HG02610 (cell line): Measurements from ENCODE around the gene ZBTB8A.
"Not testable (repeated sequence)": the region's sequence is repeated elsewhere in the genome, so short reads cannot be mapped to it uniquely, and the experiment has no call there.

ENCODE experiments used
- ATAC-seq: cut with Tn5 transposase; IDR thresholded peaks from one replicate; pipeline ENCODE4 v1.9.1; 2021; ENCODE audit warnings: mild to moderate bottlenecking, moderate library complexity; ENCODE audit not compliant: unreplicated experiment

The ZBTB8A gene

DNA sequence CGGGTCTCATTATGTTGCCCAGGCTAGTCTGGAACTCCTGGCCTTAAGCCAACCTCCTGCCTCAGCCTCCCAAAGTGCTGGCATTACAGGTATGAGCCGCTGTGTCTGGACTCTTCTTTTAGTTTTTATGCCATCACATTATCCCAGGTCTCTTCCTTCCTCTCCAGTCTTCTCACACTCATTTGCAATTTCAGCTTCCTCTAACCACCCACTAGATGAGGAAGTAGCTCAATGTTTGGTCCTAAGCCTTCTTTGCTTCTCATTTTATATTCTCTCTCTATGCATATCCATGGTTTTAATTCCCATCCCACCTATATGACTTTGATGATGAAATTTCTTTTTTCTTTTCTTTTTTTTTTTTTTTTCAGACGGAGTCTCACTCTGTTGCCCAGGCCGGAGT, 3.1 kb upstream of the ZBTB8A start:
- no peak for ATAC-seq

DNA sequence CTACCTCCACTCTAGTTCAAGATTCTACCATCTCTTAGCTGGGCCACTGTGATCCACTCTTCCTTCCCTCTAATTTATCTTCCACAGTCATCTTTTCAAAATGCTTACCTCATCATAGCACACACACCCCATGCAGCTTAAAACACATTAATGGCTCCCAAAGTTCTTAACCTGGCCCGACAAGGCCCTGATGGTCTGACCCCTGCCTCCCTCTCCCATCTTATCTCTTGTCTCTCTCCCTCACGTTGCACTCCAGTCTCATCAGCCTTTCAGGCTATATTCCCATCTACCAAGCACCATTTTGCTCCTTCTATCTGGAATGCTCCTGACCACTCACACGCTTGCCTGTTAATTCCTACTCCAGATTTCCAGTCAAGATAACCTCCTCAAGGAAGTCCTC, 2.5 kb upstream of the ZBTB8A start:
- ATAC-seq = no peak

DNA sequence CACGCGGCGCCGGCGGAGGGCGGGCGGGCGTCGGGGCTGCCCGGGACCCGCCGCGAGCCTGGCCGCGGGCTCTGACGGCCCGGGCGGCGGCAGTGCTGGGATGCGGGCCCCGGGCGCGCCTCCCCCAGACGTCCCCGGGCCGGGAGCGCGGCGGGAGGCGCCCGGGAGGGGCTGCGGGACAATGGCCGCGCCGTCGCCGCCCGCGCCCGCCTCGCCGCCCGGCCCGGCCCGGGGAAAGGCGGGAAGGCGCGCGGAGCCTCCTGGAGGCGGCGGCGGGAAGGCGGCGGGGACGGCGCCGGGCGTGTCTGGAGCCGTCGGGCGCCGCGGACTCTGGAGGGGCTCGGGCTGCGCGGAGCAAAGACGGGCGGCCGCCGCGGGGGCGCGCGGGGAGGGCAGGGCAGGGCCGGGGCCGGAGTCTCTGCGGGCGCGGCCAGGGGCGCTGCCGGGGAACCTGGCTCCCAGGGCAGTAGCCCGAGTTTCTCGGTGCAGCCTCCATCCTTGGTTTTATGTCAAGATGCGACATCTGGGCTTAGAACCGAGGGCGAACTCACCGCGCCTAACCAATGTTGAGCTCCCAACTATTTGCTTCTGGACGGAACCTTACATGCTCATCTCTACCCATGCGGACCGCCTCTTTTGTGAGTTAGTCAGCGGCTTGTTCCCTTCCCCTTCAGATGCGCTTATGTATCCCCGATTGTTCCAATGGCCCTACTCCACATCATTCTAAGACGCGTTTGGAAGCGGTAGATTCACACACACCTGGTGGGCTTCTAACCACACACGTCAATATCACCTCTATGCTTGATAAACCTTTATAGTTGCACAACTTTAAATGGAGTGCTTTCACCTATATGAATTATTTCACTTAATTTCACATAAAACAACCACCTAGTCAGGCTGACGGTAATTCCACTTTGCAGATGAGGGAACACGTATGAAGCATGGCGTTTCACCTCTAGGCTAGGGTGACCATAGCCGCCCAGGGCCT, 651 bp downstream of the ZBTB8A start:
- no peak for ATAC-seq

DNA sequence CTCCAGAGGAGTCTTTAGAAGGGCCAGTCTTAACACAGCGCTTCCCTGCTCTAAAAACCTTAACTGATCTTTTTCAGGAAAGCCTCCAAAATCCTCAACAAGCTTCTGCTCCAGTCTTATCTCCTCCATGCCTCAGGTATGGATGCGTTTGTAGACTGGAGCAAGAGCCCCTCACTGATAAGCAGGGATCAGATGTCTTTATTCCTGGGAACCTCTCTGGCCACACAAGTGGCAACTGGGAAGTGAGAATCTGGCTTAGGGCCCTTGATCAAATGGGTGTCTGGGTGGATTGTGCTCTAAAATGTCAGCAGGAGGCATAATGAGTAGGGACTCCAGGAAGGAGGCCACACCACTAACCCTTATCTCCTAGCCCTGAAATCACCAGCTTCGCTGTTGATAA, 1.4 kb downstream of the ZBTB8A start:
- ATAC-seq = no peak

DNA sequence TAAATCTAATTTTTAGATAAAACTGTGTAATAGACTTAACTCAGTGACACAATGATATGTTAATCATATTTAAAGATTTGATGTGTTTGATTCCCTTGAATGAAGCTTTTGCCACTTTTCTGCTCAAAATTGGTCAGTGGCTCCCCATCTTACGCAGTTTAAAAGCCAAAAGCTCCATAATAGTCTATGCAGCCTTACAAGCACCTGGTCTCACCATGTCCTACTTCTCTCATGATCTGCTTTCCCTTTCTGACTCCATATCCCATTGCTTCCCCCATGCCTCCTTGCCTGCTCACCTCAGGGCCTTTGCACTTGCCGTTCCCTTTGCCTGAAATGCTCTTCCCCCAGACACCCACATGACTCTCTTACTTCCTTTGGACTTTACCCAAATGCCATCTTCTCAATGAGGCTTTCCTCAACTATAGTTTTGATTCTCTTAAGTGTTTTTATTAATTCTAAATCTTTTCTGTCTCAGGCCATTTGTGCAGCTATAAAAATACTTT, 1.9 kb downstream of the ZBTB8A start:
- no peak for ATAC-seq

DNA sequence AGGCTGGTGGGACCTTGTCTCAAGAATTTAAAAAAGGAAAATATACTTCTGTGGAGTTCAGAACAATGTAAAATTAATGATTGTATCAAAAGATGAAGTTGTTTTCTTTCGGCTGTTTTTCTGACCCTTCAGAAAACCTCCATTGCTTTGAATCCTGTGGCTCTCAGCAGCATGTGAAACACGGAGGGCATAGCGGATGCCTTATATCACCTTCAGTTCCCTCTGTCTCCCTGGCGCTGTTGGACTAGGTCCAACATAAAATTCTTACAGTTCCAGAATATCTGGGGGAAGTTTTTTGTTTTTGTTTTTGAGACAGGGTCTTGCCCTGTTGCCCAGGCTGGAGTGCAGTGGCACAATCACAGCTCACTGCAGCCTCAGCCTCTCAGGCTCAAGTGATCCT, 7.4 kb downstream of the ZBTB8A start:
- no peak for ATAC-seq

DNA sequence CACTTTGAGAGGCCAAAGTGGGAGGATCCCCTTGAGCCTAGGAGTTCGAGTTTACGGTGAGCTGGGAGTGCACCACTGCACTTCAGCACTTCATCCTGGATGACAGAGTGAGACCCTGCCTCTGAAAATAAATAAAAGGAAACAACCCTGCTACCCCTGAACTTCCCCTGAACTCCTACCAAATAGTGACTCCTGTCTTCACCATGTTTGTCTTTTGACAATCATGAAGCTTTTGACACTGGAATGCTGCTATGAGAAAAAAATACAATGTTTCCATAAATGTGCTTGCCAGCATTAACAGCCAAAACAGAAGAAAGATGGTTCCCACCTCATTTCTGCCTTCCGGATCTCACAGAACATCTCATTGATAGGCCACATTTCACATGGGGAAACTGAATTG, 10.4 kb downstream of the ZBTB8A start:
- no peak for ATAC-seq

DNA sequence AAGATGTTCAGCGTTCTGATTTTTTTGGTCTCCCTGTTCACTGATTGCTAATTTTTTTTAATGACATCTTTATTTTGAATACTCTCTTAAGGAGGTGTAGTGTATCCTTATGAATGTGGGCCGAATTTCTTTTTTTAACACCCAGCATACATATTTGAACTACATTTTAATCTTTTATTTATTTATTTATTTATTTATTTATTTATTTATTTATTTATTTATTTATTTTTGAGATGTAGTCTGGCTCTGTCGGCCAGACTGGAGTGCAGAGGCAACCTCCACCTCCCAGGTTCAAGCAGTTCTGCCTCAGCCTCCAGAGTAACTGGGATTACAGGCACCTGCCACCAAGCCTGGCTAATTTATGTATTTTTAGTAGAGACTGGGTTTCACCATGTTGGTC, 15.1 kb downstream of the ZBTB8A start:
- no peak for ATAC-seq

DNA sequence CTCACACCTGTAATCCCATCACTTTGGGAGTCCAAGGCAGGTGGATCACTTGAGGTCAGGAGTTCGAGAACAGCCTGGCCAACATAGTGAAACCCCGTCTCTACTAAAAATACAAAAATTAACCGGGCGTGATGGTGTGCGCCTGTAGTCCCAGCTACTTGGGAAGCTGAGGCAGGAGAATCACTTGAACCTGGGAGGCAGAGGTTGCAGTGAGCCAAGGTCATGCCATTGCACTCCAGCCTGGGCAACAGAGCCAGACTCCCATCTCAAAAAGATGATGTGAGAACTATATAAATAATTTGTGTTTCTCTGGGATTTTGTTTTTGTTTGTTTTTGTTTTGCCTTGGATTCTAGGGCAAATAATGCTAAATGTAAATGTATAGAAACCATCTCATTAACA, 17.8 kb downstream of the ZBTB8A start:
- ATAC-seq = not testable (repeated sequence)

DNA sequence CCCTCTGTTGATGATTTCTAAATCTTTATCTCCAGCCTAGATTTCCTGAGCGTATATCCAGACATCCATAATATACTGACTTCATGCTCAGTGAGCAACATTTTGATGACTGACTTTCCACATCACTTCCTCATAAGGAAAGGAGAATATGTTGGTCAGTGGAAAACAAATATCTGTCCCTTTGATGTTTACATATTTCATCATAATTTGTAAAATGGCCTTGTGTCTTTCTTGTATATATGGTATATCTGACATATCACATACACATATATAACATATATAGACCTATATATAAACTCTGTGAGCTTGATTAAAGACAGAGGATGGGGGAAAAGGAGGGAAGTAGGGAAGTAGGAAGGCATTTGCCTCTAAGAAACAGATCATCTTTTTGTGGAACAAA, 18.6 kb downstream of the ZBTB8A start:
- no peak for ATAC-seq

DNA sequence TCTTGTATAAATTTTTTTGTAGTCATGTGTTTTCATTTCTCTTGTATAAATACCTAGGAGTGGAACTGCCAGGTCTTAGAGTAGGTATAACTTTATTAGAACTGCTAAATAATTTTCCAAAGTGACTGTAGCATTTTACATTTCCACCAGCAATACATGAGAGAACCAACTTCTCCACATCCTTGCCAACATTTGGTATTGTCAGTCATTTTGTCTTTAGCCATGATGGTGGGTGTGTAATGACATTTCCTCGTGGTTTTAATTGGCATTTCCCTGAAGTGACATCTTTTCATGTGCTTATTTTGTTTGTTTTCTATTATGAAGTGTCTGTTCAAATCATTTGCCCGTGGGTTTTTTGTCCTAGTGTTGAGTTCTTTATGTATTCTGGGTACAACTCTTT, 29.7 kb downstream of the ZBTB8A start:
- no peak for ATAC-seq

DNA sequence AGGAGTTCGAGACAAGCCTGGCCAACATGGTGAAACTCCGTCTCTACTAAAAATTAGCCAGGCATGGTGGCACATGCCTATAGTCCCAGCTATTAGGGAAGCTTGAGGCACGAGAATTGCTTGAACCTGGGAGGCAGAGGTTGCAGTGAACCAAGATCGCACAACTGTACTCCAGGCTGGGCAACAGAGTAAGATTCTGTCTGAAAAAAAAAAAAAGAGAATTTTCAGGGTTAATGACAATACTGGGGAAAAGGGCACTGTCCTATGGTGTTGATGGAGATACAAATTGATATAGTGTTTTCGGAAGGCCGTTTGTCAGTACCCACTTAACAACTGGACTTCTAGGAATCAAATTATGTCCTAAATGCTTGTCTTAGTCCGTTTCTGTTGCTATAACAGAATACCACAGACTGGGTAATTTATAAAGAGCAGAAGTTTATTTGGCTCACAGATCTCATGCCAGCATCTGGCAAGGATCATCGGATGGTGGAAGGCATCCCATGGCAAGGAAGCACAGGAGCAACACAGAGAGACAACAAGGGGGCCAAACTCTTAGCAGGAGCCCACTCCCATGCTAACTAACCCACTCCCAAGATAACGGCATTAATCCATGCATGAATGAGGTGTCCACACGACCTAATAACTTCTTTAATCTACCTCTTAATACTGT, 41.3 kb downstream of the ZBTB8A start:
- ATAC-seq = no peak

DNA sequence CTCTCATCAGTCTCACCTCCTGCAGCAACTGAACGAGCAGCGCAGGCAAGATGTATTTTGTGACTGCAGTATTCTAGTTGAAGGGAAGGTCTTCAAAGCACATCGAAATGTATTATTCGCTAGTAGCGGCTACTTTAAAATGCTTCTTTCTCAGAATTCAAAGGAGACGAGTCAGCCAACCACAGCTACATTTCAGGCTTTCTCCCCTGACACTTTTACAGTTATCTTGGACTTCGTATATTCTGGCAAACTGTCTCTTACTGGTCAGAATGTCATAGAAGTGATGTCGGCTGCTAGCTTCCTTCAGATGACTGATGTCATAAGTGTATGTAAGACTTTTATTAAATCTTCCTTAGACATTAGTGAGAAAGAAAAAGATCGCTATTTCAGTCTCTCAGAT, 53.7 kb downstream of the ZBTB8A start:
- ATAC-seq = no peak

DNA sequence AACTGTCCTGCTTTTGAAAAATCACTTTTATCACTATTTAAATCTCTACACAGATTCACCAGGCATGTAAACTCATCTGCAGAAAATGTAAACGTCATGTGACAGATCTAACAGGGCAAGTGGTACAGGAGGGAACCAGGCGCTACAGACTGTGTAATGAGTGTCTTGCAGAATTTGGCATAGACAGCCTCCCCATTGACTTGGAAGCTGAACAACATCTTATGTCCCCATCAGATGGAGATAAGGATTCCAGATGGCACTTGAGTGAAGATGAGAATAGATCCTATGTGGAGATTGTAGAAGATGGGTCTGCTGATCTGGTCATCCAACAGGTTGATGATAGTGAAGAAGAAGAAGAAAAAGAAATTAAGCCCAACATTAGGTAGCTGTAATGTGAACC, 60.8 kb downstream of the ZBTB8A start:
- ATAC-seq = no peak

DNA sequence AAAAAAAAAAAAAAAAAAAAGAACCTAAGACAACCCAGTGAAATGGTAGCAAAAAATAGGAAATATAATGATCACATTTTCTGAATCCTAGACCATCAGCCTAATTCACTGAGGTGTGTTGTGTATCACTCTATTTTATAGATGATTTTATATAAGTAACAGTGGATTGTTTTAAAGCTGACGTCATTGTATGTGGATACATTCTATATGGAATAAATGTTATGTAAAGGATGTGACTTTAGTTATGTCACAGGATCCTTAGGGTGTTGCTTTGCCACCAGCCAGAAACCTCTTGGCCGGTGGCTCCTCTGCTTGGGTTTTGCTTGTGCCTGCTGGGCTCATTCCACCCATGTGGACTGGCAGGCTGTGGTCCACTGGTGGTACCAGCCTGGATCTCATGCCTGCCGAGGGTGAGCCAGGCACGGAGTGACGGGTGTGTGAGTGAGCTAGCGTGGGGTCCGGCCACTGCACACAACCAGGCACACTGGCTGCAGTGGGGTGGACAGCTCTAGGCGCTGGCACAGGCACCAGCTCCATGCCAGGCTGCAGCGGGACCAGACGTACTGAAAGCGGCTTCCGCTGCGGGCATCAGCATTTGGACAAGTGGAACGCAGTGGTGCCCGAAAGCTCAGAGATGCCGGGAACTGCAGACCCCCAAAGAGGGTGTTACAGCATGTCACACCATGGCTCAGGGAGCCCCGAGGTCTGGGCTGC, 66.6 kb downstream of the ZBTB8A start:
- no peak for ATAC-seq

DNA sequence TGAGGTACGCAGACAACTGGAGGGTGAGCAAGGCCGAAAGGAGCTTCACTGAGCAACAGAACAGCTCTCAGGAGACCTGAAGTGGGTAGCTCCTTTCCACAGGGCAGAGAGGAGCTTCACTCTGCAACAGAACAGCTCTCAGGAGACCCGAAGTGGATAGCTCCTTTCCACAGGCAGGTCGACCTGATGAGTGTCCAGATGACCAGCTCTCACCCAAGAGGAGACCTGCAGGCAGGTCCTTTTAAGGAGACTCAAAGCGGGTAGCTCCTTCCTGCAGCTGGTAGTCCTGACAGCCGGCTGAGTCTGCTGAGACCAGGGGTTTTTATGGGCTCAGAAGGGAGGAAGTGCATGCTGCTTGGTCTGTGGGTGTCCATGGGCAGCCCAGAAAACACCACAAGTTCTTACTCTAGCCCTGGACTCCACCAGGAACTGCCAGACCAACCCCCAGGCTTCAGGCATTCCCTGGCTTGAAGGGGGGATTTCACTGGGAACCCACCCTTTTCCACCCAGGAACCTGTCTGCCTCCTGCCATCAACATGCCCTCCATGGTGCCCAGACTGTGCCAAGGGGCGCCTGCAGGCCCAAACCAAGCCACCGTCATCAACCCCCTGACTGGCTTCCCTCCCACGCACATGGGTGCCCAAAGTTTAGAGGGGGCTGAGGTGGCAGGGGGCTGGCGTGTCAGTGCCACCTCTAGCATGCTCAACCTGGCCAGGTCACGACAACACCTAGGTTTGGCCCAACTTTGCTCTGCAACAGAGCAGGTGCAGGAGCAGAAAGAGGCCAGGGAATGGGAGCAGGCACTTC, 67.5 kb downstream of the ZBTB8A start:
- ATAC-seq = no peak

DNA sequence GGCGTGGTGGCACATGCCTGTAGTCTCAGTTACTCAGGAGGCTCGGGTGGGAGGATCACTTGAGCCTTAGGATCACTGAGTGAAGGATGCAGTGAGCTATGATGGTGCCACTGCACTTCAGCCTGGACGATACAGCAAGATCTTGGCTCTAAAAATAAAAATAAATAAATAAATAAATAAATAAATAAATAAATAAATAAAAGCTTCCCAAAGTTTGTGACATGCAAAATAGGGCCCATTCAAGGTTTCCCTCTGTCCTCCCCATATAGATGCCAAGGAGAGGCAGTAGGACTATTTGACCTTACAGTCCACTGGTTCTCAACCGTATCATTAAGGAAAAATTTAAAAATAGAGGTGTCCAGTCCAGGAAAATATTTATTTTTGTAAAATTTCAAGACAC, 70.0 kb downstream of the ZBTB8A start:
- ATAC-seq = no peak

DNA sequence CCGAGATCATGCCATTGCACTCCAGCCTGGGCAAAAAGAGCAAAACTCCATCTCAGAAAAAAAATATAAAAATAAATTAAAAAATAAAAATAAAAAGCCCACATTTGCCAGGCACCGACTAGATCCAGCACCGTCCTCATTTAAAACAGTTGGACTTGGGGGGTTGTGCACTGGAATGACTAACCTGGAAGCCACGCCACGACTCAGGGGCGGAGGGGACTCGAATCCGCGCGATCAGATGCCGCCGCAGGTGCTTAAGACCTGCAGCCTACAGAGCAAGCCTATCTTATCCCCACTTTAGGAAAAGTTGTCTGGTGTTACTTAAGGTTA, 72.6 kb downstream of the ZBTB8A start:
- peak; percentile 14 for ATAC-seq

DNA sequence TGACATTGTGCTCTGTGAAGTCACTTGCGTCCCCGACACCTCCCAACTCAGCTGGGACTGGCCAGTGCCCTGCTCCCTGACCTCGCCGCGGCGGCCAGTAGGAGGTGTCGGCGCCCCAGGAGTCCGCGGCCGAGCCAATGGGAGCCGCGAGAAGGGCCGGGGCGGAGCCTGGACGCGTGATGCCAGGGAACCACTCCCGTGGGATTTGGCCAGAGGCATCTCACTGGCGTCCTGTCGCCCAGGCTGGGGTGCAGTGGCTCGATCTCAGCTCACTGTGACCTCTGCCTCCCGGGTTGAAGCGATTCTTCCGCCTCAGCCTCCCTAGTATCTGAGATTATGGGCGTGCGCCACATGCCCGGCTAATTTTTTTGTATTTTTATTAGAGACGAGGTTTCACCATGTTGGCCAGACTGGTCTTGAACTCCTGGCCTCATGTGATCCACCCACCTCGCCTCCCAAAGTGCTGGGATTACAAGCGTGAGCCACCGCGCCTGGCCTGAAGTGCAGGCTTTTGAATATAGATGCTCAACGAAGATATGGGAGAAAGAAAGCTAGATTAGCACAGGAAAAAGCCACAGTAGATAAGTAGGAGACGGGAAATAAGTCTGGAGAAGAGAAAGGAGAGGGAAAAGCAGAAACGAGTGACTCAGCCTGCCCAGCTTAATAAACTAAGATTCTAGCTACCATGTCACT, 73.1 kb downstream of the ZBTB8A start:
- ATAC-seq = peak; percentile 79

DNA sequence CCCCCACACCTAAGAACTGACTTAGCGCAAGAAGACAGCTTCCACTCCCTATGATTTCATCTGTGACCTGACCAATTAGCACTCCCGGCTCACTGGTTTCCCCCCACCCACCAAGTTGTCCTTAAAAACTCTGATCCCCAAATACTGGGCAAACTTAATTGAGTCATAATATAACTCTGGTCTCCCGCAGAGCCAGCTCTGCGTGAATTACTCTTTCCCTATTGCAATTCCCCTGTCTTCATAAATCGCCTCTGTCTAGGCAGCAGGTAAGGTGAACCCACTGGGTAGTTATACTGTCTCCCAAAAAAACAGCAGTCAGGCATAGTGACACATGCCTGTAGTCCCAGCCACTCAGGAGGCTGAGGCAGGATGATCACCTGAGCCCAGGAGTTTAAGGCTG, 74.2 kb downstream of the ZBTB8A start:
- no peak for ATAC-seq
